MM.1S (cell line): Measurements from ENCODE around the gene RAD54L.

Experiments
- CTCF ChIP-seq: fragments of 300-600 bp; sonication (generic); IDR thresholded peaks from 2 replicates; pipeline ENCODE4 v1.5.1; 2016; ENCODE audit warnings: antibody characterized with exemption, low read length, mixed read lengths
- EZH2 ChIP-seq: fragments of 300-600 bp; sonication (generic); optimal IDR thresholded peaks from 2 replicates; pipeline ENCODE3; 2017; ENCODE audit warnings: low read depth, mild to moderate bottlenecking, antibody characterized with exemption, low read length, mixed read lengths
- EZH2phosphoT487 ChIP-seq: fragments of 300-600 bp; sonication (generic); IDR thresholded peaks from 2 replicates; pipeline ENCODE4 v1.6.1; 2018; ENCODE audit warnings: antibody characterized with exemption, low read length

- TF ChIP-seq CTCF (no peak), EZH2phosphoT487 (no peak), EZH2 (no peak)
Observed at GRCh38 chr1:46281021-46281420, 33.5 kb downstream of the RAD54L start.
